ENCODE measurements around the gene TARBP1.
A peak's percentile ranks its signal among the peaks of the same experiment; 100 is the strongest.

Gene TARBP1

DNA sequence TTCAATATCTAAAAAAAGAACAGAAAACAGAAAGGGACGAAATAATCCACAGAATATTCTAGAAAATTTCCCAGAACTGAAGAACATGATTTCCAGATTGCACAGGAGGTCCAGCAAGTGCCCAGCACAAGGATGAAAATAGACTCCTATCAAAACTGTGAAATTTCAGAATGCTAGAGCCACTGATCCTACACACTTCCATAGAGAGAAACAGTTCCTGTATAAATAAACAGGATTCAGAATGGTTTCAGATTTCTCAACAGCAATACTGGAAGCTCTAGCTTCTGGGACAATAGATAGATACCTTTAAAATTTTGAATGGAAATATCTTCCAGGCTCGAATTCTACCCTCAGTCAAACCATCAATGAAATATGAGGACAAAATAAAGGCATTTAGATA lies 4.6 kb downstream of the TARBP1 start:
- Histone ChIP-seq H3K4me3 (ENCODE audit: low read length) (no peak overlapping the region), H3K27me3 (ENCODE audit: control insufficient read depth, insufficient read depth, low read length) (no peaks in the 10 kb centered on the region), H3K4me1 (ENCODE audit: control insufficient read depth, insufficient read depth, low read length) (peaks cover 13% of the 10 kb centered on the region), H3K36me3 (ENCODE audit: control insufficient read depth, insufficient read depth, low read length) (no peaks in the 10 kb centered on the region), H3K9me3 (ENCODE audit: control insufficient read depth, low read length) (no peaks in the 10 kb centered on the region), H3K9ac (ENCODE audit: low read length) (no peak overlapping the region)

DNA sequence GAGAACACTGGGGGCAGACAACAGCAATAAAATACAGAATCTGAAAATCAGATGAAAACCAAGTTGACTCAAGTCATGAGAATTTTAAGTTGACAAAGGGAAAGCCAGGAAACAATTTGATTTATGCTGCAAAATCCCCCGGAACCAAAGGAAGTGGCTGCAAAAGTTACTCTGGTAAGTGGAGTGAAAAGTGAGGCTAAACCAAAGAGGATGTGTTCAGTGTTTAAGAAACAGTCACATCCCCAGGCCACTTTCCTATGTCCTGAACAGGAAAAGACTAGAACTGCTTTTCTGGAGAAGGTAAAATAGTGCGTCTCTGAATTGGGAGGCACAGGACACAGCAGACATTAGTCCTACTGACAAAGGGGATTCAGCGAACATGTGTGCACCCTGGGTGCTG lies 5.9 kb downstream of the TARBP1 start:
- no peaks in the 10 kb centered on the region for H3K9me3 ChIP-seq (ENCODE audit: control insufficient read depth, low read length)
- no peak overlapping the region for H3K4me3 ChIP-seq (ENCODE audit: low read length)
- peaks cover 13% of the 10 kb centered on the region for H3K4me1 ChIP-seq (ENCODE audit: control insufficient read depth, insufficient read depth, low read length)
- no peak overlapping the region for H3K9ac ChIP-seq (ENCODE audit: low read length)
- H3K36me3 ChIP-seq (ENCODE audit: control insufficient read depth, insufficient read depth, low read length), result no peaks in the 10 kb centered on the region
- no peaks in the 10 kb centered on the region for H3K27me3 ChIP-seq (ENCODE audit: control insufficient read depth, insufficient read depth, low read length)

DNA sequence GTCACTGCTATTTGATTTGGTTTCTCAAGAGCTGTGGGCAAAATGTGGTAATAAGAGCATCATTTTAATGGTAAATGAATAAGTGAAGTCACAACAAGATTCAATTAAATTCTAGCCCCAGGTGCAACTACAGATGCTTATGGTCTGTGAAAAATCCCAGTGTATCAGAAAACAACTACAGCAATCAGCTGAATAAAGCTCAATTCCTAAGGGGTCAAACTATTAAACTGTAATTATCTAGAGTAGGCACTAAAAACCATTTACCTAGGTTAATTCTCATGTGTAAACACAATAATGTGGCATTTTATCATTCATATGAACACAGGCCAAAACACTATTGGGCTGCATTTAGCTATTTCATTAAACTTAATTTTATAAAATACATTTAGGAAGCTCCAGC lies 9.6 kb downstream of the TARBP1 start:
- Histone ChIP-seq H3K27me3 (ENCODE audit: control insufficient read depth, insufficient read depth, low read length) (no peaks in the 10 kb centered on the region), H3K4me1 (ENCODE audit: control insufficient read depth, insufficient read depth, low read length) (peaks cover 3% of the 10 kb centered on the region), H3K4me3 (ENCODE audit: low read length) (no peak overlapping the region), H3K9ac (ENCODE audit: low read length) (peak overlapping the region; percentile 4), H3K36me3 (ENCODE audit: control insufficient read depth, insufficient read depth, low read length) (no peaks in the 10 kb centered on the region), H3K9me3 (ENCODE audit: control insufficient read depth, low read length) (no peaks in the 10 kb centered on the region)

DNA sequence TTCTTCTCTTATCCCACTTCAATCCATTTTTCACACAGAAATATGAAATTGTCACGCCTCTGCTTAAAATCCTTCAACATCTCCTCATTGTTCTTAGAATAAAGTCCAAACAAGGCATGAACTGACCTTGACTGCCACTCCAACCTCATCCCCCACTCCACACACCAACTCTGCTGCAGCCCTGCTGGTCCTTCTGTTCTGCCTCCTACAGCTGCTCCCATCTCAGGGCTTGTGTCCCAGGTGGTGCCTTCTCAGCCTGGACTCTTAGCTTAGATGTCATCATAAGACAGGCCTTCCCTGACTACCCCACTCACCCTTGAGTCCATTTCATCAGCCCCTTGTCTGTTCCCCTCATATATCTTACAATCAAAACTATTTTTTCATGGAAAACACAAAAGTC lies 10.4 kb downstream of the TARBP1 start:
- Histone ChIP-seq H3K9ac (ENCODE audit: low read length) (no peak overlapping the region), H3K36me3 (ENCODE audit: control insufficient read depth, insufficient read depth, low read length) (no peaks in the 10 kb centered on the region), H3K27me3 (ENCODE audit: control insufficient read depth, insufficient read depth, low read length) (no peaks in the 10 kb centered on the region), H3K4me1 (ENCODE audit: control insufficient read depth, insufficient read depth, low read length) (peaks cover 3% of the 10 kb centered on the region), H3K9me3 (ENCODE audit: control insufficient read depth, low read length) (no peaks in the 10 kb centered on the region), H3K4me3 (ENCODE audit: low read length) (no peak overlapping the region)

DNA sequence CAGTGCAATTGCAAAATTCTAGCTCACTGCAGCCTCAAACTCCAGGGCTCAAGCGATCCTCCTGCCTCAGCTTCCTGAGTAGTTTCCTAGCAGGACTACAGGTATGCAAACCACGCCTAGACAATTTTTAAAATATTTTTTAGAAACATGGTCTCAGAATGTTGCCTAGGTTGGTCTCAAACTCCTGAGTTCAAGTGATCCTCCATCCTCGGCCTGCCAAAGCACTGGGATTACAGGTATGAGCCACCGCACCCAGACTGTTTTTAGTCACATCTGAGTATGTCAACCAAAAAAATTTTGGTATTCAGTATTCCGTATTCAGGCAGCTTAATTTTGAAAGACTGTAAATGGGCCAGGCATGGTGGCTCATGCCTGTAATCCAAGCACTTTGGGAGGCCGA lies 11.2 kb downstream of the TARBP1 start:
- no peaks in the 10 kb centered on the region for H3K9me3 ChIP-seq (ENCODE audit: control insufficient read depth, low read length)
- H3K4me1 ChIP-seq (ENCODE audit: control insufficient read depth, insufficient read depth, low read length), result peaks cover 3% of the 10 kb centered on the region
- H3K4me3 ChIP-seq (ENCODE audit: low read length), result no peak overlapping the region
- no peaks in the 10 kb centered on the region for H3K27me3 ChIP-seq (ENCODE audit: control insufficient read depth, insufficient read depth, low read length)
- no peaks in the 10 kb centered on the region for H3K36me3 ChIP-seq (ENCODE audit: control insufficient read depth, insufficient read depth, low read length)
- no peak overlapping the region for H3K9ac ChIP-seq (ENCODE audit: low read length)

DNA sequence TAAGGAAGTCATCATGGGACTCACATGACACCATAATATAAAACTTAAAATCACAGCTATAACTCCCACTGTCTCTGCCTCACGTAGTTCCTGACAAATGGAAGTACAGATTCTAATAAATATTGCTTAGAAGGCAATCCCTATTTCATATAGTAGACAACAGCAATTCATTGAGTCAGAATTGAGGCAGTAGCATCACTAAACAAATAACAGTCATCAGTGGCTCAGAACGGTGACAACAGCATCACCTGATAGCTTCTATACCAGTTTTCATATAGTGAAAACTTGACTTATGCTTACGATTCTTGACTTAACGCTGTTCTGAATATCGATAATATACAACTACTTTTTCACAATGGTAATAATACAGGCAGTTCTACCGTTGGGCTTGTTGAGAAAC lies 12.0 kb downstream of the TARBP1 start:
- no peaks in the 10 kb centered on the region for H3K27me3 ChIP-seq (ENCODE audit: control insufficient read depth, insufficient read depth, low read length)
- H3K4me3 ChIP-seq (ENCODE audit: low read length), result no peak overlapping the region
- no peak overlapping the region for H3K9ac ChIP-seq (ENCODE audit: low read length)
- peaks cover 3% of the 10 kb centered on the region for H3K4me1 ChIP-seq (ENCODE audit: control insufficient read depth, insufficient read depth, low read length)
- H3K9me3 ChIP-seq (ENCODE audit: control insufficient read depth, low read length), result no peaks in the 10 kb centered on the region
- H3K36me3 ChIP-seq (ENCODE audit: control insufficient read depth, insufficient read depth, low read length), result no peaks in the 10 kb centered on the region

DNA sequence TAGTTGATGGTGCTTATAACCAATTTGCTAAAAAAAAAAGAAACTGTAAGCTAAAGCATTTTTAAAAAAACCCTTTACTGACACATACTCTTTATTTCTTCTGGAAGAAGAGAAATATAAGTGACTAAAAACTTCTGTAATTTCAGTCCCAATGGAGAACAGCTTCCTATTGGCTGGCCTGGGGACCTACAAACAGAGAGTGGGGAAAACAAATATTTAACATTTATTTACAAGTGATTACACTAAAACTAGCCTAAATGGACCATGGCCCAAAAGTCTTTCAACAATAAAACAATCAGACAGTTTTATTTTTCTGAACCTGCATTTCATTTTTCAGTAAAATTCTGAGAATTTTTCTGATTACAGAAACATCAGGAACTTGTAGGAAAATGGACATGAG lies 15.2 kb downstream of the TARBP1 start:
- Histone ChIP-seq H3K27me3 (ENCODE audit: control insufficient read depth, insufficient read depth, low read length) (no peaks in the 10 kb centered on the region), H3K9me3 (ENCODE audit: control insufficient read depth, low read length) (no peaks in the 10 kb centered on the region), H3K36me3 (ENCODE audit: control insufficient read depth, insufficient read depth, low read length) (no peaks in the 10 kb centered on the region), H3K4me1 (ENCODE audit: control insufficient read depth, insufficient read depth, low read length) (no peaks in the 10 kb centered on the region), H3K9ac (ENCODE audit: low read length) (no peak overlapping the region), H3K4me3 (ENCODE audit: low read length) (no peak overlapping the region)

DNA sequence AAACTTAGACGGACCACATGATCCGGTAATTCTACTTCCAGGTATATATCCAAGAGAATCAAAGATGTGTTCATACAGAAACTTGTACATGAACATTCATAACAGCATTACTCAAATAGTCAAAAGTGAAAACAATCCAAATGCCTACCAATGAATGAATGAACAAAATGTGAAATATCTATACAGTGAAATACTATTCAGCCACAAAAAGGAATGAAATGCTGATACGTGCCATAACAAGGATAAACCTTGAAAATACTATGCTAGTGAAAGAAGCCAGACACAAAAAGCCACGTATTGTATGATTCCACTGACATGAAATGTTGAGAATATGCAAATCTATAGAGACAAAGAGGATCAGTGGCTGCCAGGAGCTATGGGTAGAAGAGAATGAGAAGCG lies 18.3 kb downstream of the TARBP1 start:
- no peaks in the 10 kb centered on the region for H3K27me3 ChIP-seq (ENCODE audit: control insufficient read depth, insufficient read depth, low read length)
- H3K4me3 ChIP-seq (ENCODE audit: low read length), result no peak overlapping the region
- no peak overlapping the region for H3K9ac ChIP-seq (ENCODE audit: low read length)
- no peaks in the 10 kb centered on the region for H3K9me3 ChIP-seq (ENCODE audit: control insufficient read depth, low read length)
- no peaks in the 10 kb centered on the region for H3K36me3 ChIP-seq (ENCODE audit: control insufficient read depth, insufficient read depth, low read length)
- H3K4me1 ChIP-seq (ENCODE audit: control insufficient read depth, insufficient read depth, low read length), result no peaks in the 10 kb centered on the region

DNA sequence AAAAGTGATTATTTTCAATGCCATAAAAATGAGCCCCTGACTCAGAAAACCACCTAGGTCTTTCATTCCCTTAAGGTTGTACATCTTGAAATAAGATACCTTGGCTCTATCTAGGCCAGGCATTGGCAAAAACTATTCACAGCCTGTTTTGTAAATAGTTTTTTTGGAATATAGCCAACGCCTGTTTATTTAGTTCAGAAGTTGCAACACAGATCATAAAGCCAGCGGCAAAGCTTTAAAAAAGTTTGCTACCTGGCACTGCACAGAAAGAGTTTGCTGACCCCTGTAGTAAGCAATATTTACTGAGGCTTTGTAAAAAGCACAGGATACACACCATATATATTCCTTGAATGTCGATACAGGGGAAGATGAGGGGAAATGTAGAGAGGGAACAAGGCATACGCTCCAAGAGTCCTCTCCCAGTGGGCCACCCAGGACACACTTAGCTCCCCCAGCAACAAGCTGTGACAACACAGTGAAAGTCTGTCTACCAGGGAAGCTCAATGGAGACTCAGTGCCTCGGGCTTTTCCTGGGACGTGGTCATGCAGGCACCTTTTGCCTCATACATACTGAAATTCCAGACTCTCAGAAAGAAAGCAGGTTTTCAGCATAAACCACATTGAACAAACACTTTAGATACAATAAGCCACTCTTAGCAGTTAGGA lies 20.5 kb downstream of the TARBP1 start:
- Histone ChIP-seq H3K9ac (ENCODE audit: low read length) (no peak overlapping the region), H3K9me3 (ENCODE audit: control insufficient read depth, low read length) (no peaks in the 10 kb centered on the region), H3K36me3 (ENCODE audit: control insufficient read depth, insufficient read depth, low read length) (no peaks in the 10 kb centered on the region), H3K27me3 (ENCODE audit: control insufficient read depth, insufficient read depth, low read length) (no peaks in the 10 kb centered on the region), H3K4me3 (ENCODE audit: low read length) (no peak overlapping the region), H3K4me1 (ENCODE audit: control insufficient read depth, insufficient read depth, low read length) (no peaks in the 10 kb centered on the region)

DNA sequence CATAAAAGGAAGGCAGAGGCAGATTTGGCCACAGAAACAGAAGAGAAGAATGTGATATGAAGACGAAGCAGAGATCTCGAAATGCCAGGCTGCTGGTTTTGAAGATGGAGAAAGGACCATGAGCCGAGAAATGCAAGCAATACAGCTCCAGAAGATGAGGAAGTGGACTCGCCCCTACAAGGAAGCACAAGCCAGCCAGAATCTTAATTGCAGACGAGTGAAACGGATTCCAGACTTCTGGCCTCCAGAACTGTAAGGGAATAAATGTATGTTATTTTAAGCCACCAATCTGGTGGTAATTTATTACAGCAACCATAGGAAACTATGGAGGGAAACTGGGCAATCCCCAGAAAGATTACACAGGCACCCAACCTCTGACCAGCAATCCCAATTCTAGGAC lies 24.1 kb downstream of the TARBP1 start:
- H3K9me3 ChIP-seq (ENCODE audit: control insufficient read depth, low read length), result no peaks in the 10 kb centered on the region
- no peaks in the 10 kb centered on the region for H3K4me1 ChIP-seq (ENCODE audit: control insufficient read depth, insufficient read depth, low read length)
- no peaks in the 10 kb centered on the region for H3K27me3 ChIP-seq (ENCODE audit: control insufficient read depth, insufficient read depth, low read length)
- H3K9ac ChIP-seq (ENCODE audit: low read length), result no peak overlapping the region
- no peaks in the 10 kb centered on the region for H3K36me3 ChIP-seq (ENCODE audit: control insufficient read depth, insufficient read depth, low read length)
- H3K4me3 ChIP-seq (ENCODE audit: low read length), result no peak overlapping the region

DNA sequence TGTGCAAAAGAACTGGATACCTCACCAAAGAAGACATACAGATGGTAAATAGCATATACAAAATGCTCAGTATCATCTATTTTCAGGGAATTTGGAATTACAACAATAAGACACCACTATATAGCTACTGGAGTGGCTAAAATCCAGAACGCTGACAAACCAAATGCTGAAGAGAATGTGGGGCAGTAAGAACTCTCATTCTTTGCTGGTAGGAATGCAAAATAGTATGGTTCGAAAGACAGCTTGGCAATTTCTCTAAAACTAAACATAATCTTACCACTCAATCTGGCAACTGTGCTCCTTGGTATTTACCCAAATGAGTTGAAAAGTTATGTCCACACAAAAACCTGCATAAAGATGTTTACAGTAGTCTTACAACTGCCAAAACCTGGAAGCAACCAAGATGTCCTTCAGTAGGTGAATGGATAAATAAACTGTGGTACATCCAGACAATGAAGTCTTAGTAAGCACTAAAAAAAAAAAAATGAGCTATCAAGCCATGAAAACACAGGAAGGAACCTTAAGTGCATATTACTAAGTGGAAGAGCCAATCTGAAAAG lies 26.5 kb downstream of the TARBP1 start:
- Histone ChIP-seq H3K4me1 (ENCODE audit: control insufficient read depth, insufficient read depth, low read length) (no peaks in the 10 kb centered on the region), H3K27me3 (ENCODE audit: control insufficient read depth, insufficient read depth, low read length) (no peaks in the 10 kb centered on the region), H3K4me3 (ENCODE audit: low read length) (no peak overlapping the region), H3K36me3 (ENCODE audit: control insufficient read depth, insufficient read depth, low read length) (no peaks in the 10 kb centered on the region), H3K9me3 (ENCODE audit: control insufficient read depth, low read length) (no peaks in the 10 kb centered on the region), H3K9ac (ENCODE audit: low read length) (no peak overlapping the region)

DNA sequence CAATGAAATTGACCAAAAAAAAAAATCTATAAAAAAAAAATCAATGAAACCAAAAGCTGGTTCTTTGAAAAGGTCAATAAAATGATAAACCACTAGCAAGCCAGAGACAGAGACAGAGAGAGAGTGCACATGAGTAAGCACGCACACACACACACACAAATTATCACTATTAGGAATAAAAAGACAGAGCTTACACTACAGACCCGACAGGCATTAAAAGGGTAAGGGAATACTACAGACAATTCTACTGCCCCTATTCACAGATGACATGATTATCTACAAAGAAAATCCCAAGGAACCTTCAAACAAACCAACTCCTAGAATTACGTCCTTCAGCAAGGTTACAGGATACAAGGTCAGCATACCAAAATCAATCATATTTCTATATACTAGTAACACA lies 38.6 kb downstream of the TARBP1 start:
- H3K9me3 ChIP-seq (ENCODE audit: control insufficient read depth, low read length), result no peaks in the 10 kb centered on the region
- H3K9ac ChIP-seq (ENCODE audit: low read length), result no peak overlapping the region
- H3K36me3 ChIP-seq (ENCODE audit: control insufficient read depth, insufficient read depth, low read length), result no peaks in the 10 kb centered on the region
- no peak overlapping the region for H3K4me3 ChIP-seq (ENCODE audit: low read length)
- H3K4me1 ChIP-seq (ENCODE audit: control insufficient read depth, insufficient read depth, low read length), result no peaks in the 10 kb centered on the region
- no peaks in the 10 kb centered on the region for H3K27me3 ChIP-seq (ENCODE audit: control insufficient read depth, insufficient read depth, low read length)

DNA sequence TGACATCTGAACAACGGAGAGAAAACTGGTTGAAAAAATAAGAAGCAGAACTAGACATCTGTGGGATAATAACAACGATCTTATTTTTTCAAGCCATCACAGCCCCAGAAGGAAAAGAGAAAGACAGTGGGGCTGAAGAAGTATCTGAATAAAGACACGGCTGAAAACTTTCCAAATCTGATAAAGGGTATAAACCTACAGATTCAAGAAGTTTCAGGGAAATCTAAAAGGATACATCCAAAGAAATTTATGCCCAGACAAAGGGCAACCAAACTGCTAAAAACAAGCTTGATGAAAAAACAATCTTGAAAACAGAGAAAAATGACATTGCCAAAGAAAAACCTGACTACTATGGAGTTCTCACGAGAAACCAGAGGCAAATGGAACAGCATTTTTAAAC lies 40.4 kb downstream of the TARBP1 start:
- H3K36me3 ChIP-seq (ENCODE audit: control insufficient read depth, insufficient read depth, low read length), result no peaks in the 10 kb centered on the region
- no peak overlapping the region for H3K9ac ChIP-seq (ENCODE audit: low read length)
- no peak overlapping the region for H3K4me3 ChIP-seq (ENCODE audit: low read length)
- H3K27me3 ChIP-seq (ENCODE audit: control insufficient read depth, insufficient read depth, low read length), result no peaks in the 10 kb centered on the region
- no peaks in the 10 kb centered on the region for H3K4me1 ChIP-seq (ENCODE audit: control insufficient read depth, insufficient read depth, low read length)
- H3K9me3 ChIP-seq (ENCODE audit: control insufficient read depth, low read length), result no peaks in the 10 kb centered on the region
